Right lung (tissue), 5 donors: ENCODE results near the gene WASHC2A. TPM values are rescaled to one million over a fixed set of nuclear protein-coding genes. Genes with fewer than 3 reads are reported as not detected.
"Not testable (repeated sequence)": the region's sequence is repeated elsewhere in the genome, so short reads cannot be mapped to it uniquely, and the experiment has no call there.

Experiments
- DNase-seq, 2 donors: peaks; one replicate each; pipeline ENCODE4 v3.0.0-alpha.2; 2013
- polyA plus RNA-seq, 5 donors: library from polyadenylated mRNA; unstranded; fragments of 120-200 nt; gene quantifications; one replicate each; pipeline versions ENCODE4 v1.2.1 to v1.2.3, GENCODE V29; 2013; ENCODE audit warnings: inconsistent platforms in 1 of 5, low replicate concordance in 1 of 5; ENCODE audit not compliant: insufficient read length in 5 of 5, insufficient read depth in 1 of 5

The WASHC2A gene
- polyA plus RNA-seq, 5 donors: 37.0 to 81.6 (median 64.4) TPM

GRCh38 chr10:50058727-50059126 lies 9.0 kb upstream of the WASHC2A start:
- not testable (repeated sequence) for DNase-seq

GRCh38 chr10:50059946-50060345 lies 7.8 kb upstream of the WASHC2A start:
- not testable (repeated sequence) for DNase-seq

DNA sequence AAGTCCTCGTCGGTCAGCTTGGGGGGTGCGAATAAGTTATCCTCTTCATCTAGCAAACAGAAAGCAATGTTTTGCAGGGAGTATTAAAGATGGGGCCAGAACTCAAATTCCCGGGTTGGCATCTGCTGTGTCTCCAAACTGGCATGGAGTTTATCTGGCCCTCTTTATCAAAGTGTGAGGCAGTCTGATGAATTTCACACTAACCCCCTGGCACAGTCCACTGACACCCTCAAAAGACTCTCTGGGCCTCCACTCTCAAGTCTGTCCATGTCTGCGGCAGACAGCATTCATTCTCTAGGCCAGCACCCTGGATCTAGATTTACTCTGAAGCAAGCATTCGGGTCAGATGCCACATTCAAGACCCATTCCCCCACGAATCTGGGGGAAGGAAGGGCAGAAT lies 6.2 kb upstream of the WASHC2A start:
- DNase-seq: not testable (repeated sequence)

DNA sequence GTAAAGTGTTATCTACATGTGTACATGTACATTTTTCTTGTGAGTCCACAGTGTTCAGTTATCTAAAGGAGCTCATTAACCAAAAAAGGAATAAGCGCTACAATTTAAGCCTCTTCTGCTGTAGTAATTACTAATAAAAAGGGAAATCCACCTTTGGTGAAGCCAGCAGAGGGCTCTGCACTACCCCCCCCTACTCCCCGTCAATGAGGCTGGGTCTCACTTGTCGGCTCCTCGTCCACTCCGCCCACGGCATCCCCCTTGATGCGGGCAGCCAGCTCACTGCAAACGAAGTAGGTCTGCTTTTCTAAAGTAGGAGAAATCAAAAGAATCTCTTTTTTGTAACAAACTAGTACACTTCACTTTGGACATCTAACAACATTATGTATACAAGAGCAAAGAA lies 4.7 kb upstream of the WASHC2A start:
- DNase-seq: no peak

DNA sequence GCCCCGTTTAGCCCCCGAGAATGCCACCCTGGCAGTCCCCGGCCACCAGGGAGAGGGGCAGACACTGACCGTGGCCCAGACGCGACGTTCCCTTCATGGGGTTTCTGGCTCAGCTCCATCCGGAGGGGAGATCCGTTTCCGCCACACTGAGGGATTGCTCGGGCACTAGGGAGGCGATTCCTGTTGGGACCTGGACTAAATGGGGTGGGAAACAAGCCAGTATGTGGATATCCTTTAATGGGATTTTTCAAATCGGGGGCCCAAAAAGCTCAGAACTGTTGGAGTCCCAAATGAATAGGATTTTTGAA lies 552 bp downstream of the WASHC2A start:
- not testable (repeated sequence) for DNase-seq

DNA sequence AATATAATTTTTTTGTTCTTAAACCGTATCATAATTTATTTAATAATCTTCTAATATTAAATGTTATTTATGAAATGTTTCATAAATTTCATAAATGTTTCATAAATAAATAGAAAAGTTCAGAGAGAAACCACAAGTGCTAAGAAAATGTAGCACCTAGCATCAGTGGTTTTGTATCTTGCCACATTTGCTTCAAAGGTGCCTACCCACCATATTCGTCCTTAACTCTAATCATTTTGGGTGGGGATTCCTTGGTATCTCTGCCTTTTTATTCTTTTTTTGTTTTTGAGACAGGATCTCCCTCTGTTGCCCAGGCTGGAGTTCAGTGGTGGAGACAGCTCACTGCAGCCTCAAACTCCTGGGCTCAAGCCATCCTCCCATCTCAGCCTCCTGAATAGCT lies 7.4 kb downstream of the WASHC2A start:
- not testable (repeated sequence) for DNase-seq

GRCh38 chr10:50075544-50075943 lies 7.8 kb downstream of the WASHC2A start:
- not testable (repeated sequence) for DNase-seq

GRCh38 chr10:50091304-50091703 lies 23.6 kb downstream of the WASHC2A start:
- DNase-seq: not testable (repeated sequence)

GRCh38 chr10:50092928-50093327 lies 25.2 kb downstream of the WASHC2A start:
- DNase-seq: not testable (repeated sequence)

- not testable (repeated sequence) for DNase-seq
Observed at GRCh38 chr10:50094630-50095029, 26.9 kb downstream of the WASHC2A start.

- DNase-seq: not testable (repeated sequence)
Observed at GRCh38 chr10:50095402-50095801, 27.6 kb downstream of the WASHC2A start.

DNA sequence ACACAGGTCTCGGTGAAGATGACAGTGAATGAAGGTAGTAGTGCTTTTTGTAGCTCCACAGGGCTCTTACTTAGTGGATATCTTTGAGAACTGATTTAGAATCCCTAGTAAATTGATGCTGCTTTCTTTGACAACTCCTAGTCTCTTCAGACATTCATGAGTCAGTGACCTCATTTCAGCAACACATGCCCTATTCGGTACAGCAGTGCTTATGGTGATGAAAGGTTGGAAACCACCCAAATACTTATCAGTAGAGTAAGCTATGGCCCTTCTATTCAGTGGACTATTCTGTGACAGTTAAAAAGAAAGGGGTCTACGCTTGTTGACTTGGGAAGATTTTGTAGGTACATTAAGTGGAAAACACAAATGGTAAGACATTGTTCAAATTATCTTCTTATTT lies 29.0 kb downstream of the WASHC2A start:
- DNase-seq: not testable (repeated sequence)

- not testable (repeated sequence) for DNase-seq
Observed at GRCh38 chr10:50098645-50099044, 30.9 kb downstream of the WASHC2A start.

GRCh38 chr10:50101139-50101582 lies 33.4 kb downstream of the WASHC2A start:
- not testable (repeated sequence) for DNase-seq

- not testable (repeated sequence) for DNase-seq
Observed at GRCh38 chr10:50101747-50102146, 34.0 kb downstream of the WASHC2A start.

DNA sequence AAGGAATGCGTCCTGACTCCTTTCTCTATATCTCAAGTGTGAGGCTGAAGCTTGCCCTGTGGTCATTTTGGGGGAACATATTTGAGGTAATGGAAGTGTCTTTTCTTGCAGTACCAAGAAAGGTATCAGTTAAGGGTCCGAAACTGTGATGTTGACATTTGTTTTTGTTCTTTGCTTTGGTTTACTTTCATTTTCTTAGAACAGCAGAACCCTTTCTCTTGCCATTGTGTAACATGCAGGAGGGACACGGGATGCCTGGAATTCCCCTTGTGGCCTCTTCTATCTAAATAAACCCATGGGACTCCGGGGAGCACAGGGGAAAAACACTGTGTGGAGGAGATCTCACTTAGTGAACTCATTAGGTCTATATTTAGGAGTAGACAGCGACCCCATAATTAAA lies 34.5 kb downstream of the WASHC2A start:
- DNase-seq: not testable (repeated sequence)

DNA sequence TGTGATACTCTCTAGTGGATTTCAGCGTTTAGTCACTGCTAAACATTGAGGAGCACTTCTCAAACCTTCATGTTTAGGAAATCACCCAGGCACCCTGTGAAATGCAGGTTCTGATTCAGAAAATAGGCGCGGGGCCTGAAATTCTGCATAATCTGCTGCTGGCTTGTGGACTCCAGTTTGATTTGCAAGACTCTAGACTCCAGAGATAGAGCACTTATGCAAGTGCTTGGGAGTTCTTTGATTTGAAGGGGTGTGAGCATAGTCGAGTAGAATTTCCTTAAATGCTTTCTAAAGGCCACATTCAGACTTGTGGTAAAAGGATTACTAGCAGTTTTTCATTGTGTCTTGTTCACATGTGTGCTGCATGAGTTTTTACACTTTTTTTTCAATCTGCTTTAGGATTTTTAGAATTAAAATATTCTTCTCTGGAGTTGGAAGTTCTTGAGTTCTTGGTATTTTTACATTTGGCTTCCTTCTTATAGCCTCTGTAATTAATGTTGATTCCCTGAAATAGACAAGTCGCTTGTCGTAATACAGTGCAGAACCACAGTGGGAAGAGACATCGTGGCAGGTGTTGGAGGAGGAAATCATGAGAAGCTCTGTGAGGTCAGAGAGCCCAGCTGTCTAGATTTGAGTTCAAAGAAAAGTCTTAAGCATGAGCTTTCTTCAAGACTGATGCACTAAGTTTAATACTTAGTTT lies 41.4 kb downstream of the WASHC2A start:
- not testable (repeated sequence) for DNase-seq

GRCh38 chr10:50112419-50113112 lies 44.8 kb downstream of the WASHC2A start:
- not testable (repeated sequence) for DNase-seq

GRCh38 chr10:50126765-50127164 lies 59.0 kb downstream of the WASHC2A start:
- DNase-seq: not testable (repeated sequence)

DNA sequence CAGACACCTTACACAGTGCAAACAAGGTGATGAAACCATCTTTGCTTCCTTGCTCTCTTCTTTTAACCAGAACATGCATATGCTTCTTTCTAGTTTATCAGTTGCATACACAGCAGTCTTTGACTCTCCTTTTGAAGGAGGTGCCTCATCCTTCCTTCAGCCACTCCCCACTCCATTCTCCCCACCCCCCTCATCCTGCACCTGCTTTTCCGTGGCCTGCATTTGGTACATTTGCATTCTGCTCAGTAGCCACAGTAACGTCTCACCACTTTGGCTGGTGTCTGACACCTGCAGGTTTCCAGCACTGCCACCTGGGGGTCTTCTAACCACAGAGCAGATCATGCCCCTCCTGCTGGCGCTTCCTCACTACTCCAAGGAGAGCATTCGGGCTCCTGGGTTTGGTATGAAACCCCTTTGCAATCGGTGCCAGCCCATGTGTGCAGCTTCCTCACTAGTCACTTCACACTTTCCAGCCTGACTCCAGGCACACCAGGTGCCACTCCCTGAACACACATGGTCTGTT lies 60.1 kb downstream of the WASHC2A start:
- not testable (repeated sequence) for DNase-seq

DNA sequence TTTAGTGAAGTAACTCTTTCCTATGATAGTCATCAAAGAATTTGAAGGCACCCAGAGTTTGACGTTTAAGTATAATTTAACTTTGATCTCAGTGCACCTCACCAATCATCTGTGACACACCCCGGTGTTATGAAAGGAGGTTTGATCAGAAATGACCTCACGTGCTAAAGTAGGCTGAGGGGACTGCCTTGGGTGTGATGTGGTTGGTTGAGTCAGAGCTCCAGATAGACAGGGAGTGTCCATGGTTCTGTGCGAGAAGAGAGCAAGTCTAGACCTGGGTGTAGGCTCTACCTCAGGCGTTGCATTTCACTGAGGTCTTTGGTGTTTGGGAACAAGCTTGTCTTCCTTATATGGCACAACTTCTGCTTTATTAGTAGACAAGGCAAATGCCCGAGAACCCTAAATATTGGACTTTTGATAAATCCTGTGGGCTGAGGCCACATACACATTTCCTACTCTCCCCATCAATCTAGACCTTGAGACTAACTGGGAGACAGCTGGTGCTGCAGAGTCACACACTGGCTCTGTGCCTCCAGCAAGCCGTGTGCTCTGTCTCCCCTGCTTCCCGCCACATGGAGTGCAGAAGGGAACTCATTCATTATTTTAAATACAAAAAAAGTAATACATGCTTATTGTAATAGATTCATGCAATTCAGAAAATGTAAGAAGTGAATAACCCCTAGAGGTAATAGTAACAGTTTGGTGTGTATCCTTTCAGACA lies 63.7 kb downstream of the WASHC2A start:
- DNase-seq: not testable (repeated sequence)

DNA sequence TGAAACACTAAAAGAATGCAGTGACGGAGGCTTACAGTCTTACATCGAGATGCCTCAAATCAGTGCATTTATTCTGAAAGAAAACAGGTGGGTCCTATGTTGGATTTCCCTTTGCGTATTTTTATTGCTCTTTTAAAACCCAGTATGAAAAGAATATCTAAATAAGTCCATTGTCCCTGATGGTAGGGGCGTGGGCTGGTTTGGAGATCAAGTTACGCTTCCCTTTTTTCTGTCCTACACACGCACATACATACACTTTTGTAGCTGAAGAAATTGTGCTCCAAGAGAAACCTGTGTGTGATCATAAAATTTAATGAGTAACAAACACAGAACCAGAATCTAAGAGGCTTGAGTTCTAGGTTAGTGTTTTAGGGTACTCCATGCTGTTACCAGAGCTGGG lies 64.6 kb downstream of the WASHC2A start:
- not testable (repeated sequence) for DNase-seq
